Suprapubic skin (tissue), 4 donors: Measurements from ENCODE around the gene SLC34A1. TPM values are rescaled to one million over a fixed set of nuclear protein-coding genes. Genes with fewer than 3 reads are reported as not detected.

ENCODE experiments used
- DNase-seq, 2 donors: peaks; one replicate each; pipeline ENCODE4 v3.0.0-alpha.2; 2019; ENCODE audit warnings: low spot score in 2 of 2
- H3K27ac ChIP-seq: fragments of 200-600 bp; sonication (generic); one replicate; pipeline ENCODE4 v1.5.1; 2019
- H3K27me3 ChIP-seq: fragments of 200-600 bp; sonication (generic); one replicate; pipeline ENCODE4 v1.5.1; 2019
- H3K36me3 ChIP-seq: fragments of 200-600 bp; sonication (generic); one replicate; pipeline ENCODE4 v1.5.1; 2019
- H3K4me1 ChIP-seq: fragments of 200-600 bp; sonication (generic); one replicate; pipeline ENCODE4 v1.5.1; 2019
- H3K4me3 ChIP-seq: fragments of 200-600 bp; sonication (generic); one replicate; pipeline ENCODE4 v1.5.1; 2019; ENCODE audit warnings: mild to moderate bottlenecking
- H3K9me3 ChIP-seq: fragments of 200-600 bp; sonication (generic); one replicate; pipeline ENCODE4 v1.5.1; 2019
- EP300 ChIP-seq: sonication (generic); formaldehyde crosslinking; IDR thresholded peaks from one replicate; pipeline ENCODE4 v1.6.1; 2017; ENCODE audit warnings: antibody characterized with exemption
- POLR2A ChIP-seq, 2 donors: fragments of 450-650 bp; IDR thresholded peaks; one replicate each; pipeline ENCODE4 v1.6.1; 2017; ENCODE audit warnings: antibody characterized with exemption in 2 of 2, mild to moderate bottlenecking in 2 of 2, moderate library complexity in 2 of 2
- POLR2AphosphoS5 ChIP-seq, 3 donors: sonication (generic); formaldehyde crosslinking; IDR thresholded peaks; one replicate each; pipeline ENCODE4 v1.6.1; 2017; ENCODE audit warnings: antibody characterized with exemption in 3 of 3
- WGBS: methylation state at CpG from one replicate; pipeline ENCODE4 v1.1.5; 2018; 5-methylcytosine and 5-hydroxymethylcytosine counted together
- total RNA-seq, 4 donors: library from RNA; depleted of rRNA; stranded (reverse); fragments of >200 nt; gene quantifications; one replicate each; pipeline ENCODE4 v1.1.0, GENCODE V29; 2016
- TF ChIP-seq, protein P1 (sequence below), 2 donors: fragments of 200-600 bp in 1 of 2; fragments of 450-650 bp in 1 of 2; sonication (generic) in 1 of 2; IDR thresholded peaks; one replicate each; pipeline ENCODE4 v1.5.1; 2016 to 2019; ENCODE audit warnings: antibody characterized with exemption in 2 of 2, mild to moderate bottlenecking in 1 of 2, moderate library complexity in 1 of 2

Gene SLC34A1
- total RNA-seq, 4 donors from 2014 or later: 0.29 TPM; not detected in 3

- Histone ChIP-seq H3K4me1 (peaks cover 32% of the 10 kb centered on the region), H3K27ac (peak within 1 kb of the TSS; percentile 97), H3K36me3 (peaks cover 9% of the 10 kb centered on the region), H3K4me3 (peak within 1 kb of the TSS; percentile 94), H3K9me3 (no peaks in the 10 kb centered on the region), H3K27me3 (no peaks in the 10 kb centered on the region)
- TF ChIP-seq POLR2AphosphoS5 (IDR thresholded peaks at IDR 0.05) (peak in 2 of 3 donors; percentile 61 to 81), EP300 (no peak), POLR2A (IDR thresholded peaks at IDR 0.05) (peak in 1 of 2 donors; percentile 63)
- TF ChIP-seq, protein P1, sequence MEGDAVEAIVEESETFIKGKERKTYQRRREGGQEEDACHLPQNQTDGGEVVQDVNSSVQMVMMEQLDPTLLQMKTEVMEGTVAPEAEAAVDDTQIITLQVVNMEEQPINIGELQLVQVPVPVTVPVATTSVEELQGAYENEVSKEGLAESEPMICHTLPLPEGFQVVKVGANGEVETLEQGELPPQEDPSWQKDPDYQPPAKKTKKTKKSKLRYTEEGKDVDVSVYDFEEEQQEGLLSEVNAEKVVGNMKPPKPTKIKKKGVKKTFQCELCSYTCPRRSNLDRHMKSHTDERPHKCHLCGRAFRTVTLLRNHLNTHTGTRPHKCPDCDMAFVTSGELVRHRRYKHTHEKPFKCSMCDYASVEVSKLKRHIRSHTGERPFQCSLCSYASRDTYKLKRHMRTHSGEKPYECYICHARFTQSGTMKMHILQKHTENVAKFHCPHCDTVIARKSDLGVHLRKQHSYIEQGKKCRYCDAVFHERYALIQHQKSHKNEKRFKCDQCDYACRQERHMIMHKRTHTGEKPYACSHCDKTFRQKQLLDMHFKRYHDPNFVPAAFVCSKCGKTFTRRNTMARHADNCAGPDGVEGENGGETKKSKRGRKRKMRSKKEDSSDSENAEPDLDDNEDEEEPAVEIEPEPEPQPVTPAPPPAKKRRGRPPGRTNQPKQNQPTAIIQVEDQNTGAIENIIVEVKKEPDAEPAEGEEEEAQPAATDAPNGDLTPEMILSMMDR (IDR thresholded peaks at IDR 0.05): no peak
- WGBS: 4% methylated on average over 16 of the region's 55 CpGs
- DNase-seq: peak; percentile 95 to 96
Observed at GRCh38 chr5:177351392-177352329, 32.6 kb upstream of the SLC34A1 start, which contains the start of gene LMAN2. Gene LMAN2, minus strand, starts transcription at chr5:177351668. Its CDS starts 21 bp downstream, at chr5:177351647.

DNA sequence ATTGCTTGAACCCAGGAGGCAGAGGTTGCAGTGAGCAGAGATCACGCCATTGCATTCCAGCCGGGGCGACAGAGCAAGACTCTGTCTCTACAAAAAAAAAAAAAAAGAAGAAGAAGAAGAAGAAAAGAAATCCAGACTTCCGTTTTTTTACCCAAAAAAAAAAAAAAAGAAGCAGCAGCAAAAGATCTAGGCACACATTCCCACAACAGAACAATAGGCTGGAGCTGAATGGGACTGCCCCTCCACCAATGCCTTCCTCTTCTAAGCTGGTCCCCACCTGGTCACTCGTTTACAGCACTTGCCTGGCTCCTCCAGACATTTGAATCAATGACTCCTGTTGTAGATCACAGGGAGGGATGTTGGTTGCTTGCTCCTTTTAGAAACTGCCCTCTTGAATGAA is 31.1 kb upstream of the SLC34A1 start:
- Histone ChIP-seq H3K9me3 (no peaks in the 10 kb centered on the region), H3K4me3 (no peak overlapping the region), H3K36me3 (peaks cover 6% of the 10 kb centered on the region), H3K27me3 (no peaks in the 10 kb centered on the region), H3K27ac (no peak overlapping the region), H3K4me1 (peaks cover 44% of the 10 kb centered on the region)
- TF ChIP-seq EP300 (no peak), POLR2A (IDR thresholded peaks at IDR 0.05) (no peak), POLR2AphosphoS5 (IDR thresholded peaks at IDR 0.05) (no peak)
- TF ChIP-seq, protein P1 (IDR thresholded peaks at IDR 0.05): no peak
- no peak for DNase-seq
- WGBS: 72% methylated on average over 5 of the region's 5 CpGs

DNA sequence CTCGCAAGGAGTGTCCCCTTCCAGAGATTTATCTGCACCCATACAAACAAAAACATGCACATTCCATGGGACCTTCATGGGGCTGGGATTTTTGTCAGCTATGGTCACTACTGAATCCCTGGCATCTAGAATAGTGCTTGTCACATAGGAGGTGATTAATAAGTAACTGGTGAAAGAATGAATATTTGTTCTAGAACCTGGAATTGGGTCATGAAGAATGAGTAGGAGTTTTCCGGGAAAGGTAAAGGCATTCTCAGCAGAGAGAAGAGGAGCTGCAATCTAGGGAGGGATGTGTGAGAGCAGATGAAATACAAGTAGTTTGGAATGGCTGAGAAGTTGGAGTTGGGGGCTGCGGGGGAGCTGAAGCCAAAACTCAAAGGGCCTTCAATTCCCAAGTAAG is 30.0 kb upstream of the SLC34A1 start:
- 88% methylated on average over 3 of the region's 3 CpGs for WGBS

GRCh38 chr5:177354711-177355110 is 29.5 kb upstream of the SLC34A1 start:
- Histone ChIP-seq H3K4me3 (no peak overlapping the region), H3K27ac (no peak overlapping the region), H3K4me1 (peaks cover 46% of the 10 kb centered on the region), H3K9me3 (no peaks in the 10 kb centered on the region), H3K36me3 (no peaks in the 10 kb centered on the region), H3K27me3 (no peaks in the 10 kb centered on the region)
- DNase-seq: no peak
- TF ChIP-seq POLR2AphosphoS5 (IDR thresholded peaks at IDR 0.05): no peak
- no peak for TF ChIP-seq EP300
- TF ChIP-seq, protein P1 (IDR thresholded peaks at IDR 0.05): no peak
- no peak for TF ChIP-seq POLR2A (IDR thresholded peaks at IDR 0.05)
- WGBS: 65% methylated on average over 3 of the region's 3 CpGs

More for the DNA sequence above, 30.0 kb upstream of the SLC34A1 start:
- no peak for DNase-seq
- Histone ChIP-seq H3K27me3 (no peaks in the 10 kb centered on the region), H3K27ac (no peak overlapping the region), H3K4me3 (no peak overlapping the region), H3K9me3 (no peaks in the 10 kb centered on the region), H3K4me1 (peaks cover 49% of the 10 kb centered on the region), H3K36me3 (peaks cover 1% of the 10 kb centered on the region)
- TF ChIP-seq, protein P1 (IDR thresholded peaks at IDR 0.05): no peak
- TF ChIP-seq POLR2A (IDR thresholded peaks at IDR 0.05) (no peak), POLR2AphosphoS5 (IDR thresholded peaks at IDR 0.05) (no peak), EP300 (no peak)

- H3K4me1 ChIP-seq: peaks cover 40% of the 10 kb centered on the region
- 79% methylated on average over 1 of the region's 1 CpG for WGBS
Observed at GRCh38 chr5:177355162-177355867, 28.9 kb upstream of the SLC34A1 start.

More at GRCh38 chr5:177355162-177355867, 28.9 kb upstream of the SLC34A1 start:
- Histone ChIP-seq H3K4me3 (no peak overlapping the region), H3K27me3 (no peaks in the 10 kb centered on the region), H3K27ac (no peak overlapping the region), H3K9me3 (no peaks in the 10 kb centered on the region), H3K36me3 (no peaks in the 10 kb centered on the region)
- no peak for DNase-seq
- TF ChIP-seq, protein P1 (IDR thresholded peaks at IDR 0.05): no peak
- no peak for TF ChIP-seq EP300
- TF ChIP-seq POLR2A (IDR thresholded peaks at IDR 0.05): no peak
- no peak for TF ChIP-seq POLR2AphosphoS5 (IDR thresholded peaks at IDR 0.05)
